ENCODE results near the gene MYO1C.
"Not testable (repeated sequence)": the region's sequence is repeated elsewhere in the genome, so short reads cannot be mapped to it uniquely, and the experiment has no call there.

MYO1C gene

GRCh38 chr17:1492249-1493206, at the start of gene MYO1C:
MYO1C (minus strand) TSS chr17:1492686; CDS start chr17:1492487, 199 bp downstream.
- DNase-seq = no peak

- no peak for DNase-seq
Observed at GRCh38 chr17:1541367-1541904, 49.0 kb upstream of the MYO1C start.

DNA sequence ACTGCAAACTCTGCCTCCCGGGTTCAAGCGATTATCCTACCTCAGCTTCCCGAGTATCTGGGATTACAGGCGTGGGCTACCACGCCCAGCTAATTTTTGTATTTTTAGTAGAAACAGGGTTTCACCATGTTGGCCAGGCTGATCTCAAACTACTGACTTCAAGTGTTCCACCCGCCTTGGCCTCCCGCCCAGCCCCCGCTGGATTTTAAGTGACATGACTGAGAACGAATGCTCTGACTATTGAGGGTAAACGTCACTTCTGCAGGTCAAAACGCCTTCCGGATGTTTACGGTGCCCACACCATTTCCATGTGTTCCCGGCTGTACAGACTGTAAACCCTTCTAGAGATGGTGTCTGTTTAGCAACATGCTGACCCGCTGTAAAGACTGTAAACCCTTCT, 47.3 kb upstream of the MYO1C start:
- DNase-seq = no peak

DNA sequence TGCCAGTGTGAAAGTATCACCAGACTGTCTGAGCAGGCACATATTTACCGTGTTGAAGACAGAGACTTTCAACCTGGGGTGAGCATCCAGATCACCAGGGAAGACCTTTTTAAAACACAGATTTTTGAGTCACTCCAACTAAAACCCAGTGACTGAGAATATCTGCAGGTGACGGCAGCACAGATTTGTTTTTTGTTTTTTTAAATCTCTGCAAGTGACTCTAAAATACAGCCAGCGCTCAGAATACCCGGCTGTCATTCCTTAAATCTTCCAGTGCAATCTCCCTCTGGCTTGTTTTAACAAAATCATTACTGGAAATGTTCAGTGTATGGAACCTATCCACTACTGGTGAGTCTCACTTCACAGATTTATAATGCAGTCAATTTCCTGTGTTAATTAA, 43.3 kb upstream of the MYO1C start:
- no peak for DNase-seq

GRCh38 chr17:1533661-1534325, 41.3 kb upstream of the MYO1C start:
- DNase-seq = no peak

DNA sequence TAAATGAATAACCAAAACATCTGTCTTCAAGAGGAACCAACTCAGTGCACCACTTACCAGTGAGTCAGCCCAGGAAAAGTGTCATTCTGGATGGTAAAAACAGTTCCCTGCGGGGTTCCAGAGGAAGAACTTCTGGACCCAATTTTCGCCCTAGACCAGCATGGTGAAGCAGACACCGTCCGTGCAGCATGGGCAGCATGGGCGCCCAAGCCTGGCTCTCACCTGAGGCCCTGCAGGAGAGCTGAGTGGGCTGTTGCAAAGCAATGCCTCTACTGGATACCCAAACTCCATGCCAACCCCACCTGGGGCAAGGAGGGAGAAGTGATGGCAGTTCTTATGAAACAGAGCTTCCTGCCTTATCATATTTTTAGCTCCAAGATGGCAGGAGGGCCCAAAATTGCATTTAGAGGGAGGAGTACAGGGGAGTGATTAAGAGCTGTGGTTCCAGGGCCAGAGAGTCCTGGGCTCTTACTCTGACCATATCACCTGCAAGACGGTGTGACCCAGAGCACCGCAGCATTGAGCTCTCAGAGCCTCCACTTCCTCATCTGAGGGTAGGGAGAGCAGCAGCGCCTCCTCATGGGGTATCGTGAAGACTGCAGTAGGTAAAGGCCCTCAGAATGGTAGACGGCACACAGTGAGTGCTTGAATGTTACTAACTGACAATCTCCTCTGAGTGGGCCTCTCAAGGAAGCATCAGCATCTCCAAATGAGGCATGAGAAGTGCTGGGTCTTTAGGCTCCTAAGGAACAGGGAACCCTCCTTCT, 40.5 kb upstream of the MYO1C start:
- DNase-seq = peak; percentile 54

DNA sequence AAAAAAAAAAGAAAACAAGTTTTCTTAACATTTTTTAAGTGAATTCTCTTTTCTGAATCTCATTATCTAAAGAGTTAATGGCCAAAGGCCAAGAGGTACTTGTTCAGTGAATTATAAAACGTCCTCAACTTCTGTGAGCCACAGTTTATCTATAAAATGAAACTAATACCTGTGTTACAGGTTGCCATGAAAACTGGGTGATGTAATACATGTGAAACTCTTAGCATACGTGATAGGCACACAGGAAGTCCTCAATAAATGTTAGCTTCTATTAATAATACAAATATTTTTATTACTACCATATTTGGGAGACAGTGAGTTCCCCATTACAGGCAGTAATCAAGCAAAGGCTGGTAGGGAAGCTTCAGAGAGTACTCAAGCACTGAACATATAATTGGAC, 37.4 kb upstream of the MYO1C start:
- DNase-seq = no peak

- DNase-seq = peak; percentile 62
Observed at GRCh38 chr17:1526876-1527275, 34.4 kb upstream of the MYO1C start.

DNA sequence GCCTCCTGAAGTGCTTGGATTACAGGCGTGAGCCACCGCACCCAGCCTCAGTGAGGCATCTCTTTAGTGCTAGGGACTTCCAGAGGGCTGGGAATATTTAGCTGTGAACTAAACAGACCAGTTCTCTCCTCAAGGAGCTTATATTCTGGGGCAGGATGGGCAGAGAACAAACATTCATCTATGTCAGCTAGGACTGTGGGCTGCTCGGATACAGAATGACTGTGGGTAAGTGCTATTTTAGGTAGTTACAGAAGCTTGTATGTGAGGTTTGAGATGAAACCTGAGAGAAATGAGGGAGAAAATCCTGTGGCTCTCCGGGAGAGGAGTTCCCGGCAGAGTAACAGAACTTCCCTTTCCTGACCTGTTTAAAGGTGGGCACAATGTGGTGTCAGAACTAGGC, 30.1 kb upstream of the MYO1C start:
- DNase-seq = no peak

GRCh38 chr17:1521086-1521640, 28.7 kb upstream of the MYO1C start:
- no peak for DNase-seq

- DNase-seq = no peak
Observed at GRCh38 chr17:1519678-1520077, 27.2 kb upstream of the MYO1C start.

DNA sequence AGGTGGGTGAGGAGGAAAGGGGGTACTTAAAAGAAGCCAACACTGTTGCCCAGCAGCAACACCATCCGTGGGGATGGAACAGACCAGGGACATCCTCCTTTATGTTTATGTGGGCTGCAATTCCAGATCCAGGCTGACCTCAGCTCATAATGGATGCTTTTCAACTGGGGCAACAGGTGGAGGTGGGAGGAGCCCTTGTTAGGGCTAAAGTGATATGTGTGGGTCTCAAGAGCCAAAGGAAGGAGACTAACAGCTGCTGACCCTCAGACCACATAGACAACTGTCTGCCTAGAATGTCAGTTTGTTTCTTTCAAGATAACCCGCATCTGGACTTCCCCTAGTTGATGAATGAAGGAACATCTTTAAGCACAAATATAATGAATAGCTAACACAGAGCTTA, 25.9 kb upstream of the MYO1C start:
- DNase-seq = no peak

- DNase-seq = peak; percentile 98
Observed at GRCh38 chr17:1516388-1517161, 24.1 kb upstream of the MYO1C start, which contains the start of gene INPP5K. INPP5K (minus strand) TSS chr17:1516612; CDS start chr17:1516499, 113 bp downstream.

- peak; percentile 79 for DNase-seq
Observed at GRCh38 chr17:1515640-1516387, 23.3 kb upstream of the MYO1C start.

- no peak for DNase-seq
Observed at GRCh38 chr17:1512351-1512750, 19.9 kb upstream of the MYO1C start.

DNA sequence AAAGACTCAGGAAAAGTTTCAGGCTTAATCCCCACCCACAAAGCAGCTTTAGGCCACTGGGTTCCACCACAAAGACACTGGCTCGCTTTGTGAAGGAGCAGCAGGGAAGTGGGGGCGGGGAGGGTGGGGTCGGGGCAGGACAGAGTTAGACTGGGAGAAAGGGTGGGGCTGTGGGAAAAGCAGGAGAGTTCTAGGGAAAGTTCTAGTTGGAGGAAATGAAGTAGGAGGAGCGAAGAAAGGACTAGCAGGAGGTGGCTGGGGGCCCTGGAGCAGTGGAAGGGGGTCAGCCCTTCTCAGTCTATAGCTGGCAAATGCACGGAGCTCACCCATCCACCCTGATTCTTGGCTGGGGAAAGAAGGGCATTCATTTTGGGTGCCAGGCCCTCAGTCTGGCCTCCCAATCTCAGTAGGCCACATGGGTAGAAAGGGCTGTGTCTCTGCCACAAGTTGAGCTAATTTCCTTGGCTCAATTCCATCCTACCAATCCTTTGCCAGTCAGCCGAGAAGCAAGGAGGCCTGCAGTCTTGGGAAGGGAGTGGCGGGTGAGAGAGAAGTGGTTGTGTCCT, 19.4 kb upstream of the MYO1C start:
- no peak for DNase-seq

- DNase-seq = no peak
Observed at GRCh38 chr17:1511290-1511689, 18.8 kb upstream of the MYO1C start.

DNA sequence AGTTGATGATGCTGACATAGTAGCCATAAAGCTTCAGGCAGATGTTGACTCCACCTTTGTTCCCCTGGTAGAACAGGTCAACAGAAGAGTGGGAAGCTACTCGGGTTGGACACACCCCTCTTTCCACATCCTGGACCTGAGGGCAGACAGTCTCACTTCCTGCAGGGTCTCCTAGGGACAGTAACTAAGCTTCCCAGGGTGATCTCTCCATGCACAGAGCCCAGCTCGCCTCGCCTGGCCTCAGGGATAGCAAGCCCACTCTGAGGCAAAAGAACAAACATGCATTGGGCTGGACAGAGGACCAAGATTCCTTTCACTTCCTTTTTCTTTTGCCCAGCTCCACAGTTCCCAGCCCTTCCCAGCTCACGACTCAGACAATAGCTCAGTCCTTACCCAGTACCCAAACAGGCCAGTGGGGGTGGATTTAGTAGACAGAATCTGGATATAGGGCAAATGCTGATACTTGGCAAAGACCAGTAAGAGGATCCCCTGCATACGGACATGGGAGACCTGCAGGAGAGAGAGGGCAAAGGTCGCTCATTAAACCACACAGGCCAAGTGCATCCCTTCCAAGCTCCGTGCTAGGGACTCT, 16.9 kb upstream of the MYO1C start:
- no peak for DNase-seq

GRCh38 chr17:1508709-1509108, 16.2 kb upstream of the MYO1C start:
- DNase-seq = not testable (repeated sequence)

DNA sequence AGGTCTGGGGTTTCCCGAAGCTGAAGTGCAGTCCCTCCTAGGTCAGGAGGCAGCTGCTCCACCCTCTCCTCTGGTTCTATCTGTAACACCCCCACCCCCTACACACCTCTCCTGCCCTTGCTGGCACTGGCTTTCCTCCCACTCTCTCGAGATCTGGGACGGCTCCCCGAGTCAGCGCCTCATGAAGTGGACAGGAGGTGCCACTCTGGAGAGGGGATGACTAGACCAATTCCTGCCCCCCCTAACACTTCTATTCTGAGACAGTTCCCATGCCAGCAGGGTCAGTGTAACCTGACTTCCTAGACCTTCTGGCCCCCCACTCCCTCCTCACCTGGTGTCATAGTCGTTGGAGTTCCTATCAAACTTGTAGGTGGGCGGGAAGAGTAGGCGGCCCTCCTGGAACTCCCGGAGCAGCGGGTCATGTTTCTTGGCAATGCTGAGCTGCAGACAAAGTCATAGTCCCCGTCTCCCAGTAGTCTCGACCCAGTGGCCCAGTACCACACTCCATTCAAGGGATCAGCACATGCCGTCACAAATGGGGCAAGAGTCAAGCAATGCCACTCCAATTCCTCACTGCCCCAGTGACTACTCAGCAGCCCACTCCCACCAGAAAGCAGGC, 14.3 kb upstream of the MYO1C start:
- no peak for DNase-seq
